Right lobe of liver (tissue), 4 donors: Measurements from ENCODE around the gene MLLT1.

Experiments used
- CTCF ChIP-seq, 4 donors: fragments of 200-600 bp in 3 of 4; fragments of 450-650 bp in 1 of 4; IDR thresholded peaks; one replicate each; pipeline versions ENCODE4 v1.5.1 to v1.8.0; 2016 to 2022; ENCODE audit warnings: antibody characterized with exemption in 4 of 4, mild to moderate bottlenecking in 2 of 4
- POLR2A ChIP-seq: fragments of 450-650 bp; IDR thresholded peaks from one replicate; pipeline ENCODE4 v1.6.1; 2017; ENCODE audit warnings: antibody characterized with exemption, mild to moderate bottlenecking
- donor health status: DM: no; HTN: no; CAD: no.
- donor health status: DM: no; HTN: no; CAD: no.
- donor health status: DM: no; HTN: yes; CAD: no.

GRCh38 chr19:6233827-6234511 lies 45.8 kb downstream of the MLLT1 start:
- TF ChIP-seq CTCF (IDR thresholded peaks at IDR 0.05) (no peak), POLR2A (no peak)
